Hepatocyte (in vitro differentiated cells): Measurements from ENCODE around the gene CEP192. TPM values are rescaled to one million over a fixed set of nuclear protein-coding genes. Genes with fewer than 3 reads are reported as not detected.

Experiments
- DNase-seq: peaks from one replicate; pipeline ENCODE4 v3.0.0-alpha.2; 2016; ENCODE audit warnings: low spot score
- H2AFZ ChIP-seq: fragments of 200-600 bp; sonication (generic); 2 replicates; pipeline ENCODE4 v1.6.0; 2016; ENCODE audit warnings: antibody characterized with exemption, mild to moderate bottlenecking
- H3K27ac ChIP-seq: fragments of 200-600 bp; sonication (generic); 2 replicates; pipeline ENCODE4 v1.5.1; 2016; ENCODE audit warnings: mild to moderate bottlenecking
- H3K27me3 ChIP-seq: fragments of 200-600 bp; sonication (generic); 2 replicates; pipeline ENCODE4 v1.6.1; 2016
- H3K36me3 ChIP-seq: fragments of 200-600 bp; sonication (generic); replicated peaks from 2 replicates; pipeline ENCODE4 v1.5.1; 2016; ENCODE audit warnings: low read depth; ENCODE audit not compliant: insufficient read depth
- H3K4me1 ChIP-seq: fragments of 200-600 bp; sonication (generic); 2 replicates; pipeline ENCODE4 v1.5.1; 2016; ENCODE audit warnings: mild to moderate bottlenecking, moderate library complexity; ENCODE audit not compliant: insufficient read depth
- H3K4me2 ChIP-seq: fragments of 200-600 bp; sonication (generic); 2 replicates; pipeline ENCODE4 v1.6.0; 2016
- H3K4me3 ChIP-seq: fragments of 200-600 bp; sonication (generic); 2 replicates; pipeline ENCODE4 v1.5.1; 2016; ENCODE audit warnings: mild to moderate bottlenecking
- H3K79me2 ChIP-seq: fragments of 200-600 bp; sonication (generic); 2 replicates; pipeline ENCODE4 v1.6.0; 2017; ENCODE audit warnings: mild to moderate bottlenecking
- H3K9me2 ChIP-seq: fragments of 200-600 bp; sonication (generic); replicated peaks from 2 replicates; pipeline ENCODE4 v1.6.0; 2017; ENCODE audit warnings: mild to moderate bottlenecking; ENCODE audit not compliant: insufficient read depth
- H3K9me3 ChIP-seq: fragments of 200-600 bp; sonication (generic); 2 replicates; pipeline ENCODE4 v1.5.1; 2016; ENCODE audit warnings: low read depth, mild to moderate bottlenecking
- H4K20me1 ChIP-seq: fragments of 200-600 bp; sonication (generic); 2 replicates; pipeline ENCODE4 v1.6.0; 2016; ENCODE audit warnings: mild to moderate bottlenecking; ENCODE audit not compliant: insufficient read depth, poor library complexity, severe bottlenecking
- EZH2 ChIP-seq: fragments of 200-600 bp; sonication (generic); IDR thresholded peaks from 2 replicates; pipeline ENCODE4 v1.6.1; 2016; ENCODE audit warnings: antibody characterized with exemption, mild to moderate bottlenecking, borderline replicate concordance
- EZH2phosphoT487 ChIP-seq: fragments of 200-600 bp; sonication (generic); IDR thresholded peaks from one replicate; pipeline ENCODE4 v1.6.1; 2018; ENCODE audit warnings: antibody characterized with exemption, mild to moderate bottlenecking, low read depth, moderate library complexity; ENCODE audit not compliant: unreplicated experiment, severe bottlenecking
- WGBS: methylation state at CpG from one replicate; pipeline ENCODE4 v1.1.6; 2016; ENCODE audit warnings: low lambda C conversion rate; ENCODE audit errors: missing lambda C conversion rate; 5-methylcytosine and 5-hydroxymethylcytosine counted together
- polyA plus RNA-seq: library from polyadenylated mRNA; unstranded; fragments of >200 nt; fragmentation: Nextera tagmentation; extraction: Ambion mirVana; gene quantifications from 2 replicates; pipeline ENCODE4 v1.2.1, GENCODE V29; 2016
- total RNA-seq: library from RNA; depleted of rRNA; stranded (reverse); fragments of >200 nt; gene quantifications from 2 replicates; pipeline ENCODE4 v1.2.3, GENCODE V29; 2014
- TF ChIP-seq, protein P1 (sequence below): fragments of 200-600 bp; sonication (generic); IDR thresholded peaks from 2 replicates; pipeline ENCODE4 v1.5.1; 2016; ENCODE audit warnings: antibody characterized with exemption, mild to moderate bottlenecking; ENCODE audit not compliant: poor library complexity

CEP192 gene
- total and polyA plus RNA-seq, 2 experiments from 2014 or later, result 7.9 to 17.4 TPM

DNA sequence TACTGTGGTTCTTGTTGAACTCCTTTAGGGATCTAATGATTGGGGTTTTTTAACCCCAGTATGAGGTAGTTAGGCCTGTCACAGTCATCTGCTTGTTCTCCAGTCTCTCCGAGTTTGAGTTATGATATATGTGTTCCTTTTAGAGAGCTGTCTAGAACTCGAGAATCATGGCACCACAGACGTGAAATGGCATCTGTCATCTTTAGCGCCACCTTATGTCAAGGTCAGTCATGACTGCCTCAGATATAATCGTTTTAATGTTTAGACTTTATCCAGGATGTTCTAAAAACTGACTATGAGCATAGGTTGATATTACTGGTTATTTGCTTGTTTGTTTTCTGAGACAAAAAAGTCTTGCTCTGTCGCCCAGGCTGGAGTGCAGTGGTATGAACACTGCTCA is 112.2 kb downstream of the CEP192 start:
- Histone ChIP-seq H3K4me2 (no peak overlapping the region), H3K27me3 (no peaks in the 10 kb centered on the region), H3K9me2 (no peaks in the 10 kb centered on the region), H3K4me1 (no peaks in the 10 kb centered on the region), H3K4me3 (no peak overlapping the region), H4K20me1 (no peaks in the 10 kb centered on the region), H3K9me3 (no peaks in the 10 kb centered on the region), H3K36me3 (peaks cover 6% of the 10 kb centered on the region), H3K27ac (no peak overlapping the region), H2AFZ (no peak overlapping the region), H3K79me2 (no peaks in the 10 kb centered on the region)
- WGBS, result 91% methylated on average over 6 of the region's 6 CpGs
- no peak for DNase-seq
- TF ChIP-seq, protein P1, sequence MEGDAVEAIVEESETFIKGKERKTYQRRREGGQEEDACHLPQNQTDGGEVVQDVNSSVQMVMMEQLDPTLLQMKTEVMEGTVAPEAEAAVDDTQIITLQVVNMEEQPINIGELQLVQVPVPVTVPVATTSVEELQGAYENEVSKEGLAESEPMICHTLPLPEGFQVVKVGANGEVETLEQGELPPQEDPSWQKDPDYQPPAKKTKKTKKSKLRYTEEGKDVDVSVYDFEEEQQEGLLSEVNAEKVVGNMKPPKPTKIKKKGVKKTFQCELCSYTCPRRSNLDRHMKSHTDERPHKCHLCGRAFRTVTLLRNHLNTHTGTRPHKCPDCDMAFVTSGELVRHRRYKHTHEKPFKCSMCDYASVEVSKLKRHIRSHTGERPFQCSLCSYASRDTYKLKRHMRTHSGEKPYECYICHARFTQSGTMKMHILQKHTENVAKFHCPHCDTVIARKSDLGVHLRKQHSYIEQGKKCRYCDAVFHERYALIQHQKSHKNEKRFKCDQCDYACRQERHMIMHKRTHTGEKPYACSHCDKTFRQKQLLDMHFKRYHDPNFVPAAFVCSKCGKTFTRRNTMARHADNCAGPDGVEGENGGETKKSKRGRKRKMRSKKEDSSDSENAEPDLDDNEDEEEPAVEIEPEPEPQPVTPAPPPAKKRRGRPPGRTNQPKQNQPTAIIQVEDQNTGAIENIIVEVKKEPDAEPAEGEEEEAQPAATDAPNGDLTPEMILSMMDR, result peak; percentile 11
- TF ChIP-seq EZH2, result no peak
- no peak for TF ChIP-seq EZH2phosphoT487

DNA sequence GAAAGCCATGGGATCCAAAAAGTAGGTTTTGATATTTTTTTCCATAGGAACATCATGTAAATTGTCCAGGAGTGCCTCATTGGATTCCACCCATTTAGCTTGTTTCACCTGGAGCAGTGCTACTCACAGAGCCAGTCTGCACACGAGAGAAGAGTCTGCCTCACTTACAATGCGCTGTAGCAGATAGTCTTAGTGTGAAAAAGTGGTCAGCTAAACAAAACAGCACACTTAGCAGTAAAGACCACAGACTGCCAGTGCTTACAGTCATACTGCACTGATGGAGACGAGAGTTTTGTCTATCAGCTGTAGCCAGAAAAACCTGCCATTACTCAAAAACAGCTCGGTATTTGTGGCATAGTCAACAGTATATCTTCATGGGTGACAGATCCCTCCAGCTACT is 113.9 kb downstream of the CEP192 start:
- H3K27ac ChIP-seq, result no peak overlapping the region
- no peaks in the 10 kb centered on the region for H3K79me2 ChIP-seq
- H4K20me1 ChIP-seq, result no peaks in the 10 kb centered on the region
- WGBS, result 93% methylated on average over 4 of the region's 4 CpGs
- no peak for DNase-seq
- no peak overlapping the region for H3K4me2 ChIP-seq
- H3K9me2 ChIP-seq, result no peaks in the 10 kb centered on the region
- H3K4me1 ChIP-seq, result no peaks in the 10 kb centered on the region
- H3K27me3 ChIP-seq, result no peaks in the 10 kb centered on the region
- peaks cover 11% of the 10 kb centered on the region for H3K36me3 ChIP-seq
- no peaks in the 10 kb centered on the region for H3K9me3 ChIP-seq
- TF ChIP-seq, protein P1, result no peak
- TF ChIP-seq EZH2 (no peak), EZH2phosphoT487 (no peak)
- no peak overlapping the region for H3K4me3 ChIP-seq
- no peak overlapping the region for H2AFZ ChIP-seq

DNA sequence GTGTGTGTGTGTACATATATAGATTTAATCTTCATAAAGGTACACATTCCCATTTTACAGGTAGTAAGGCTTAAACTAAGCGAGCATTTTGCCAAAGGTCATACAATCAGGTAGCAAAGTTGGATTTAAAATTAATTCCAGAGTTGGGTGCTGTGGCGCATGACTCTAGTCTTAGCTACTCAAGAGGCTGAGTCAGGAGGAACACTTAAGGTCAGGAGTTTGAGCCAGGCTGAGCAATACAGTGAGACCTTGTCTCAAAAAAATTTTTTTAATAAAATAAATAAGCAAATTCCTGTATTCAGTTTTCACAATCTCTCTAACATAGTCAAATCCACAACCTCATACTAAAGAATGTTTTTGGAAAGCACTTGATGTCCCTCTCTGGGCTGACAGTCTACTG is 115.9 kb downstream of the CEP192 start:
- no peak for DNase-seq
- Histone ChIP-seq H3K9me2 (no peaks in the 10 kb centered on the region), H4K20me1 (no peaks in the 10 kb centered on the region), H3K4me2 (no peak overlapping the region), H3K9me3 (no peaks in the 10 kb centered on the region), H3K4me3 (no peak overlapping the region), H3K79me2 (no peaks in the 10 kb centered on the region), H3K27ac (no peak overlapping the region), H3K4me1 (no peaks in the 10 kb centered on the region), H3K36me3 (peaks cover 11% of the 10 kb centered on the region), H2AFZ (no peak overlapping the region), H3K27me3 (no peaks in the 10 kb centered on the region)
- TF ChIP-seq EZH2 (no peak), EZH2phosphoT487 (no peak)
- TF ChIP-seq, protein P1, result no peak
- WGBS, result 100% methylated on average over 2 of the region's 2 CpGs

DNA sequence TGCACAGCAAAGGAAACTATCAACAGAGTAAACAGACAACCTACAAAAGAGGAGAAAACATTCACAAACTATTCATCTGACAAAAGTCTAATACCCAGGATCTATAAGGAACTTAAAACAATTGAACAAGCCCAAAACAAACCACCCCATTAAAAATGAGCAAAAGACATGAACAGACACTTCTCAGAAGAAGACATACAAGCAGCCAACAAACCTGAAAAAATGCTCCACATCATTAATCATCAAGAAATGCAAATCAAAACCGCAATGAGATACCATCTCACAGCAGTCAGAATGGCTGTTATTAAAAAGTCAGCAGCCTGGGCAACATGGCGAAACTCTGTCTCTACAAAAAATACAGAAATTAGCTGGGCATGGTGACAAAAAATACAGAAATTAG is 117.2 kb downstream of the CEP192 start:
- Histone ChIP-seq H3K4me2 (no peak overlapping the region), H4K20me1 (no peaks in the 10 kb centered on the region), H3K4me1 (no peaks in the 10 kb centered on the region), H3K9me3 (no peaks in the 10 kb centered on the region), H3K36me3 (peaks cover 11% of the 10 kb centered on the region), H3K4me3 (no peak overlapping the region), H3K79me2 (no peaks in the 10 kb centered on the region), H3K9me2 (no peaks in the 10 kb centered on the region), H3K27ac (no peak overlapping the region), H2AFZ (no peak overlapping the region), H3K27me3 (no peaks in the 10 kb centered on the region)
- no peak for DNase-seq
- 80% methylated on average over 2 of the region's 2 CpGs for WGBS
- TF ChIP-seq EZH2 (no peak), EZH2phosphoT487 (no peak)
- TF ChIP-seq, protein P1, result no peak
